ENCODE data around the gene TAOK2.

TAOK2 gene

DNA sequence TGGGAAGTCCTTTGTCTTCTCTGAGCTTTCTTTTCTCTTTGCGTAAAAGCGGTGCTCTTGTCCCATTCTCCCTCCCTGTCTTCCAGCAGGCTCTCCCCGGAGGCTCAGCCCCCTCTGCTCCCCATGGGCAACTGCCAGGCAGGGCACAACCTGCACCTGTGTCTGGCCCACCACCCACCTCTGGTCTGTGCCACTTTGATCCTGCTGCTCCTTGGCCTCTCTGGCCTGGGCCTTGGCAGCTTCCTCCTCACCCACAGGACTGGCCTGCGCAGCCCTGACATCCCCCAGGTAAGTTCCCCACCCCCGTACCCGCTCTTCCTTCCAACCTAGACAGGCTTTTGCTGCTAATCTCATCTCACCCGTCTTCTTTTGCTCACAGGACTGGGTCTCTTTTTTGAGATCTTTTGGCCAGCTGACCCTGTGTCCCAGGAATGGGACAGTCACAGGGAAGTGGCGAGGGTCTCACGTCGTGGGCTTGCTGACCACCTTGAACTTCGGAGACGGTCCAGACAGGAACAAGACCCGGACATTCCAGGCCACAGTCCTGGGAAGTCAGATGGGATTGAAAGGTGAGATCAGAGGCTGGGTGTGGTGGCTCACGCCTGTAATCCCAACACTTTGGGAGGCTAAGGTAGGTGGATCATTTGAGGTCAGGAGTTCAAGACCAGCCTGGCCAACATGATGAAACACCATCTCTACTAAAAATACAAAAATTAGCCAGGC lies 10.5 kb upstream of the TAOK2 start:
- FAIRE-seq: no peak

- FAIRE-seq: no peak
These were observed 5.5 kb upstream of the TAOK2 start for GRCh38 chr16:29968205-29968604.

- FAIRE-seq: no peak
These were observed 2.4 kb upstream of the TAOK2 start for GRCh38 chr16:29971304-29971703.

GRCh38 chr16:29972500-29972899 lies 1.2 kb upstream of the TAOK2 start:
- no peak for FAIRE-seq

GRCh38 chr16:29972992-29973383 lies 680 bp upstream of the TAOK2 start:
- no peak for FAIRE-seq

- no peak for FAIRE-seq
These were observed 844 bp downstream of the TAOK2 start for GRCh38 chr16:29974291-29975133.

DNA sequence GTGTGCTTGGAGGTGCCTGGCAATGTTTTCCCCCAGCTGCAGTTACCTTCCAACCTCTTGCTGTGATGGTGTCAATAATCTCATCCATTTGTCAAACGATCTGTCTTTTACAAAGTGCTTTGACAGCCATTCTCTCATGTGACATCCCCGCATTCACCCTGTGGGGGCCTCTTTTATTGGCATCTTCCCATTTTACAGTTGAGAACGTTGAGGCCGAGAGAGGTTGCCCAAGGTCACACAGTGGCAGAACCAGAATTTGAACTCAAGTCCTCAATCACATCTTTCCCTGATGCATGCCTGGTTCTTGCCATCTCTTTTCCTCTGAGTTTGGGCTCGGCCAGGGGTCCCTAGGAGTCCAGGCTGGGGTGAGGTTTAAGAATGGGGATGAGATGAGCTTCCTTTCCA lies 1.5 kb downstream of the TAOK2 start:
- no peak for FAIRE-seq

GRCh38 chr16:29975811-29976511 lies 2.3 kb downstream of the TAOK2 start:
- no peak for FAIRE-seq

GRCh38 chr16:29977063-29977825 lies 3.6 kb downstream of the TAOK2 start:
- no peak for FAIRE-seq

DNA sequence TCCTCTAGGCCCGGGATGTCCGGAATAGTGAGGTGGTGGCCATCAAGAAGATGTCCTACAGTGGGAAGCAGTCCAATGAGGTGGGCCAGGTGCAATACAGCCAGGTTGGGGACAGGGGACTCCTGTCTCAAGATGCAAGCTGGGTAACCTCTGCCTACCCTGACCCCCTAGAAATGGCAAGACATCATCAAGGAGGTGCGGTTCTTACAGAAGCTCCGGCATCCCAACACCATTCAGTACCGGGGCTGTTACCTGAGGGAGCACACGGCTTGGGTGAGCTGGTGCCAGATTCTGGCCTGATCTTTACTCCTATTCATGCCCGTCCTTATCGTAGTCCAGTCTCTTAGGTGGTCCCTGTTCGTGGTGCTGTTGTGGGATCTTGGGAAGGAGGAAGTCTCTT lies 4.4 kb downstream of the TAOK2 start:
- no peak for FAIRE-seq

DNA sequence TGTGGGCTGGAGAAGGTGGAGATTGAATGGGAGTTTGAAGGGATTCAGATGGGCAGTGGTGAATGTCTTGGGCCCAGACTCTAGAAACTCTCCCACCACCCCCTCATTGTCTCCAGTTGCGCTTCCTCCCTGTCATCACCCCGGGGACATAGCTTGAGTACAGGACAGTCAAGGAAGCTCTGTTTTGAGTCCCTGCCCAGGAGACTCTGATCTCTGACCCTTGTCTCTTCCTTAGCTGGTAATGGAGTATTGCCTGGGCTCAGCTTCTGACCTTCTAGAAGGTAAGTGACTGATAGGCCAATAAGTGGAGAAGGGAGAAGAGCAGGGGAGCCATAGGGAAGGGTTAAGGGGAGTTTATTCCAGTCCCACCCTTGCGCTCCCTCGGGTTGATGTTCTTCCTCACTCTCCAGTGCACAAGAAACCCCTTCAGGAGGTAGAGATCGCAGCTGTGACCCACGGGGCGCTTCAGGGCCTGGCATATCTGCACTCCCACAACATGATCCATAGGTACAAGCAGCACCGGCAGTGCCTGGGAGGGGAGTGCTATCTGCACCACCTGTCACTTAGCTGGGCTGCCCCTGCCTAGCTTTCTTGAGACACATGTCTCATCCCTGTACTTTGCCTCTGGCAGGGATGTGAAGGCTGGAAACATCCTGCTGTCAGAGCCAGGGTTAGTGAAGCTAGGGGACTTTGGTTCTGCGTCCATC lies 5.0 kb downstream of the TAOK2 start:
- no peak for FAIRE-seq

DNA sequence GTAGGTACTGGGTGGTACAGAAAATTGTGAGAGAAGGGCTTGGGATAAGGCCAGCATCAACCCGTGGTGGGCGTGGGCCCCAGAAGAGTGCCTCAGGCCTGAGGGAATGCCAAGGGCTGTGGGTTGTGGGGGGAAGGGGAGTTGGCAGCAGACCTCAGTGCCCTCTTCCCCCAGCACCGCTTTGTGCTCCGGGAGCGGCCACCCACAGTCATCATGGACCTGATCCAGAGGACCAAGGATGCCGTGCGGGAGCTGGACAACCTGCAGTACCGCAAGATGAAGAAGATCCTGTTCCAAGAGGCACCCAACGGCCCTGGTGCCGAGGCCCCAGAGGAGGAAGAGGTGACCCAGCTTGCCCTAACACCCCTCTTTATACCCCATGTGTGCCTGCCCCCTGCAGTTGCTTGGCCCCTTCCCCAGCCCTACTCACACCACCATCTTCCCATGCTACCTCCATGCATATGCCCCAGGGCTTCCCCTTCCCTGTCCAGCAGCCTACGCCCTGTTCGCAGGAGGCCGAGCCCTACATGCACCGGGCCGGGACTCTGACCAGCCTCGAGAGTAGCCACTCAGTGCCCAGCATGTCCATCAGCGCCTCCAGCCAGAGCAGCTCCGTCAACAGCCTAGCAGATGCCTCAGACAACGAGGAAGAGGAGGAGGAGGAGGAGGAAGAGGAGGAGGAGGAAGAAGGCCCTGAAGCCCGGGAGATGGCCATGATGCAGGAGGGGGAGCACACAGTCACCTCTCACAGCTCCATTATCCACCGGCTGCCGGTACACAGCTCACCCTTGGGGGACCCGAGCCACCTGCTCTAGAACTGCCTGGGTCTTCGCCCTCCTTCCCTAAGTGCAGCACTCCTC lies 9.1 kb downstream of the TAOK2 start:
- no peak for FAIRE-seq

DNA sequence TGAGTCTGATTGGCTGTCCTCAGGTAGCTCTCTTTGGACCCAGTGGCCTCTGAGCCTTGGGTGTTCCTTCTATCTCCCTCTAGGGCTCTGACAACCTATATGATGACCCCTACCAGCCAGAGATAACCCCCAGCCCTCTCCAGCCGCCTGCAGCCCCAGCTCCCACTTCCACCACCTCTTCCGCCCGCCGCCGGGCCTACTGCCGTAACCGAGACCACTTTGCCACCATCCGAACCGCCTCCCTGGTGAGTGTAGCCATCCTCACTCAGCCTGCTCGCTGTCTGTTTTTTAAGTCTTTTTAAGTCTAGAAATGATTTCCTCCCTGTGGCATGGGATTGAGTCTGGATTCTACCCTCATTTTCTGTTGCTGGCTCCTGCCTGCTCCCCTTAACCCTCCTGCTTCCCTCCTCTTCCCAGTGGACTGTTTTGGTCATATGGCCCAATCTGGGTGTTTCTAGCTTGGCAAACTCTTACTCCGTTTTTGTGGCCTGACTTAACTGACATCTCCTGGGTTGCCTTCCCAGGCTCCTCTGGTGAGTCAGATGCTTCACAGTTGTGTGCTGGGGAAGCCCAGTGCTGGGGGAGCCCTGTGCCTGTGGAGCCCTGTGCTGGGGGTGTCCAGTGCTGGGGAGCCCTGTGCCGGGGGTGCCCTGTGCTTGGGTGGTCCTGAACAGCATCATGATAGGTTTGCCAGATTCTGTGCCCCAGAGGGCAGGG lies 9.9 kb downstream of the TAOK2 start:
- no peak for FAIRE-seq

- no peak for FAIRE-seq
These were observed 10.6 kb downstream of the TAOK2 start for GRCh38 chr16:29984137-29984763.

DNA sequence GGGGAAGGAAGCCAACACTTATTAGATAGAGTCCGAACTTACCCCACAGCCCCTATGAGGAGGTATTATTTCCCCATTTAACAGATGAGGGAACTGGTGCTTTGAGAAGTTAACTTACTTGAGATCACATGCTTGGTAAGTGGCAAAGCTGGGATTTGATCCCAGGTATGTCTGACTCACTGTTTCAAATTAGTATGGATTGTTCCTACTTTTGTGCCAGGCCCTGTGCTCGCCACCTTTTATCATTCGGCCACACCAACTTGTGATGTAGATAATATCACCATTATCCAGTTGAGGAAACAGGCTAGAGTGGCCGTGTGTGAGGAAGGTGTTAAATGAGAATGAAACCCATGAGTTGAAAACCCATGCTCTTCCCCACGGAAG lies 11.1 kb downstream of the TAOK2 start:
- FAIRE-seq: no peak

DNA sequence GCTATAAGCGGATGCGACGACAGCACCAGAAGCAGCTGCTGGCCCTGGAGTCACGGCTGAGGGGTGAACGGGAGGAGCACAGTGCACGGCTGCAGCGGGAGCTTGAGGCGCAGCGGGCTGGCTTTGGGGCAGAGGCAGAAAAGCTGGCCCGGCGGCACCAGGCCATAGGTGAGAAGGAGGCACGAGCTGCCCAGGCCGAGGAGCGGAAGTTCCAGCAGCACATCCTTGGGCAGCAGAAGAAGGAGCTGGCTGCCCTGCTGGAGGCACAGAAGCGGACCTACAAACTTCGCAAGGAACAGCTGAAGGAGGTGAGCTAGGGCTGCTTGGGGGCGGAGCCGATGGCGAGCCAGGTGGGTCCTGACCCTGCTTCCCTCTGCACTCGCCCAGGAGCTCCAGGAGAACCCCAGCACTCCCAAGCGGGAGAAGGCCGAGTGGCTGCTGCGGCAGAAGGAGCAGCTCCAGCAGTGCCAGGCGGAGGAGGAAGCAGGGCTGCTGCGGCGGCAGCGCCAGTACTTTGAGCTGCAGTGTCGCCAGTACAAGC lies 11.7 kb downstream of the TAOK2 start:
- no peak for FAIRE-seq

GRCh38 chr16:29986231-29986630 lies 12.6 kb downstream of the TAOK2 start:
- no peak for FAIRE-seq

DNA sequence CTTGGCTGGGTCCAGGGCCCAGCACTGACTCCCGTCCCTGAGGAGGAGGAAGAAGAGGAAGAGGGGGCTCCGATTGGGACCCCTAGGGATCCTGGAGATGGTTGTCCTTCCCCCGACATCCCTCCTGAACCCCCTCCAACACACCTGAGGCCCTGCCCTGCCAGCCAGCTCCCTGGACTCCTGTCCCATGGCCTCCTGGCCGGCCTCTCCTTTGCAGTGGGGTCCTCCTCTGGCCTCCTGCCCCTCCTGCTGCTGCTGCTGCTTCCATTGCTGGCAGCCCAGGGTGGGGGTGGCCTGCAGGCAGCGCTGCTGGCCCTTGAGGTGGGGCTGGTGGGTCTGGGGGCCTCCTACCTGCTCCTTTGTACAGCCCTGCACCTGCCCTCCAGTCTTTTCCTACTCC lies 13.3 kb downstream of the TAOK2 start:
- no peak for FAIRE-seq

DNA sequence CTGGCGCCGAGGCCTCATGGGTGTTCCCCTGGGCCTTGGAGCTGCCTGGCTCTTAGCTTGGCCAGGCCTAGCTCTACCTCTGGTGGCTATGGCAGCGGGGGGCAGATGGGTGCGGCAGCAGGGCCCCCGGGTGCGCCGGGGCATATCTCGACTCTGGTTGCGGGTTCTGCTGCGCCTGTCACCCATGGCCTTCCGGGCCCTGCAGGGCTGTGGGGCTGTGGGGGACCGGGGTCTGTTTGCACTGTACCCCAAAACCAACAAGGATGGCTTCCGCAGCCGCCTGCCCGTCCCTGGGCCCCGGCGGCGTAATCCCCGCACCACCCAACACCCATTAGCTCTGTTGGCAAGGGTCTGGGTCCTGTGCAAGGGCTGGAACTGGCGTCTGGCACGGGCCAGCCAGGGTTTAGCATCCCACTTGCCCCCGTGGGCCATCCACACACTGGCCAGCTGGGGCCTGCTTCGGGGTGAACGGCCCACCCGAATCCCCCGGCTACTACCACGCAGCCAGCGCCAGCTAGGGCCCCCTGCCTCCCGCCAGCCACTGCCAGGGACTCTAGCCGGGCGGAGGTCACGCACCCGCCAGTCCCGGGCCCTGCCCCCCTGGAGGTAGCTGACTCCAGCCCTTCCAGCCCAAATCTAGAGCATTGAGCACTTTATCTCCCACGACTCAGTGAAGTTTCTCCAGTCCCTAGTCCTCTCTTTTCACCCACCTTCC lies 13.9 kb downstream of the TAOK2 start:
- no peak for FAIRE-seq

Measured in endometrium (tissue), 2 donors.